Ramos (cell line): ENCODE results near the gene SSR3.
"Not testable (repeated sequence)": the region's sequence is repeated elsewhere in the genome, so short reads cannot be mapped to it uniquely, and the experiment has no call there.

ENCODE experiments used
- in situ Hi-C: fragments of 300-500 bp; cut with MboI; formaldehyde crosslinking; loops from one replicate; pipeline ENCODE4 v1.14.3; 2022; ENCODE audit warnings: low sequenced_read_pairs; ENCODE audit not compliant: unreplicated experiment

The SSR3 gene

GRCh38 chr3:156576651-156577348, 21.9 kb upstream of the SSR3 start:
- in situ Hi-C loops = no loop called here

GRCh38 chr3:156576051-156576450, 21.1 kb upstream of the SSR3 start:
- in situ Hi-C loops = no loop called here

- in situ Hi-C loops = no loop called here
Measured at GRCh38 chr3:156575641-156576040, 20.7 kb upstream of the SSR3 start.

- in situ Hi-C loops = not testable (repeated sequence)
Measured at GRCh38 chr3:156569881-156570280, 15.0 kb upstream of the SSR3 start.

- in situ Hi-C loops = not testable (repeated sequence)
Measured at GRCh38 chr3:156569016-156569415, 14.1 kb upstream of the SSR3 start.

- in situ Hi-C loops = no loop called here
Measured at GRCh38 chr3:156563900-156564682, 9.2 kb upstream of the SSR3 start.

GRCh38 chr3:156562486-156562885, 7.6 kb upstream of the SSR3 start:
- in situ Hi-C loops = not testable (repeated sequence)

- in situ Hi-C loops = no loop called here
Measured at GRCh38 chr3:156561533-156561932, 6.6 kb upstream of the SSR3 start.

- in situ Hi-C loops = loop anchor here (10.0 kb wide), 2 partner anchors 265 to 525 kb away; partner anchors contain the start of gene LEKR1
Measured at GRCh38 chr3:156559321-156559720, 4.4 kb upstream of the SSR3 start.

- in situ Hi-C loops = loop anchor here (10.0 kb wide), 2 partner anchors 266 to 526 kb away; partner anchors contain the start of gene LEKR1
Measured at GRCh38 chr3:156558389-156558788, 3.5 kb upstream of the SSR3 start.

- in situ Hi-C loops = loop anchor here (10.0 kb wide), 2 partner anchors 270 to 530 kb away; partner anchors contain the start of gene LEKR1
Measured at GRCh38 chr3:156554515-156554841, 439 bp downstream of the SSR3 start.

GRCh38 chr3:156553705-156554356, 1.1 kb downstream of the SSR3 start:
- in situ Hi-C loops = loop anchor here (10.0 kb wide), 2 partner anchors 271 to 531 kb away; partner anchors contain the start of gene LEKR1

GRCh38 chr3:156552973-156553372, 1.9 kb downstream of the SSR3 start:
- in situ Hi-C loops = loop anchor here (10.0 kb wide), 2 partner anchors 272 to 532 kb away; partner anchors contain the start of gene LEKR1

- in situ Hi-C loops = loop anchor here (10.0 kb wide), 2 partner anchors 273 to 533 kb away; partner anchors contain the start of gene LEKR1
Measured at GRCh38 chr3:156551746-156552145, 3.2 kb downstream of the SSR3 start.

- in situ Hi-C loops = loop anchor here (10.0 kb wide), 2 partner anchors 274 to 534 kb away; partner anchors contain the start of gene LEKR1
Measured at GRCh38 chr3:156551261-156551660, 3.7 kb downstream of the SSR3 start.

- in situ Hi-C loops = no loop called here
Measured at GRCh38 chr3:156548902-156549301, 6.0 kb downstream of the SSR3 start.

- in situ Hi-C loops = no loop called here
Measured at GRCh38 chr3:156548041-156548687, 6.8 kb downstream of the SSR3 start.

- in situ Hi-C loops = no loop called here
Measured at GRCh38 chr3:156547637-156548036, 7.3 kb downstream of the SSR3 start.

GRCh38 chr3:156543043-156543555, 11.8 kb downstream of the SSR3 start:
- in situ Hi-C loops = no loop called here
